K562 treated with DMSO at 1 percent for 4 hours (cell line): ENCODE results near the gene SMG7. TPM values are rescaled to one million over a fixed set of nuclear protein-coding genes. Genes with fewer than 3 reads are reported as not detected.

ENCODE experiments used
- total RNA-seq: library from RNA; unstranded; fragments of 300-600 nt; gene quantifications from 2 replicates; pipeline ENCODE4 v1.2.3, GENCODE V29; 2022; ENCODE audit not compliant: insufficient read depth

Gene SMG7
- 21.2 and 34.6 TPM in 2 replicates for total RNA-seq

DNA sequence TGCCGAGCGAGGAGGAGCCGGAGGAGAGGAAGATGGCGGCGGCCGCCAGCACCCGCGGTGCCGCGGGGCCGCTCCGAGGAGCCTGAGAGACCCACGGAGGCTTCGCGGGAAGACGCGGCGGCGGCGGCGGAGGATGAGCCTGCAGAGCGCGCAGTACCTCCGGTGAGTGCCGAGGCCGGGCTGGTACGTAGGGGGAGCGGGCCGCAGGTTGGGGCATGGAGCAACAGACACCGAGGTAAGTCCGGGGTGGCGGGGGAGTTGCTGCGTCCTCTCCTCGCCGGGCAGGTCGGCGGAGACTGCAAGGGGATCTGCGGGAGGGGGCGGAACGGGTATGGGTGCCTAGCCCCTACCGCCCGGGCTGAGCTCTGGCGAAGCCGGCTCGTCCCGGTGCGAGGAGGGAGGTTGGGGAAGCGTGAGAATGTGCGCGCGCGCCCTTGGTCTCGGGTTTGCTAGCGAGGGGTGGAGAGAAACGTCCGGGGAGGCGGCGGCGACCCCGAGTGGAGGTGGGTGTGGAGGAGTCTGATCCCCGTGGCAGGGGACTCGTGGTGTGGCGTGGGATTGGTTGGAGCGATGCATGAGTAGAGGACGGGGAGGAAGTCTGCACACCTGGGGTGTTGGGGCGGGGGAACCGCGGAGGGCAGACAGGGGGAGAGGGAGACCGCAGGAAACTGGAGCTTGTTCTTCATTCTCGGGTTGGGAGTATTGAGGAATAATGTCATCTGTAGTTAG is at the start of gene SMG7:
Gene SMG7 (plus strand): TSS at position 12 of the 729 bp plus-strand sequence. CDS start 122 bp downstream, at position 134.

GRCh38 chr1:183590244-183591191 is 118.2 kb downstream of the SMG7 start, which contains the start of gene NCF2:
TSS of gene NCF2 (minus strand) at chr1:183590459. CDS start at chr1:183590329, 130 bp downstream.

Other genes with a start within 250 kb of the SMG7 start
- gene NMNAT2, start 54.1 kb upstream of the SMG7 start, total RNA-seq = not detected in 2 replicates
- 3.6 TPM in 1 of 2 replicates, not detected in the other for gene NCF2, start 118.0 kb downstream of the SMG7 start, total RNA-seq
- gene ARPC5, start 163.3 kb downstream of the SMG7 start, total RNA-seq = 105 and 125 TPM in 2 replicates
- not detected in 2 replicates for gene APOBEC4, start 180.8 kb downstream of the SMG7 start, total RNA-seq